ENCODE data around the gene IL1R2.
"Not testable (repeated sequence)": the region's sequence is repeated elsewhere in the genome, so short reads cannot be mapped to it uniquely, and the experiment has no call there.

The IL1R2 gene

GRCh38 chr2:102061962-102062795 is 70.4 kb downstream of the IL1R2 start:
- no peak for DNase-seq (ENCODE audit: low read depth)

GRCh38 chr2:102062802-102063201 is 71.0 kb downstream of the IL1R2 start:
- no peak for DNase-seq (ENCODE audit: low read depth)

GRCh38 chr2:102063487-102063911 is 71.7 kb downstream of the IL1R2 start:
- no peak for DNase-seq (ENCODE audit: low read depth)

- no peak for DNase-seq (ENCODE audit: low read depth)
These were observed 72.3 kb downstream of the IL1R2 start for GRCh38 chr2:102063941-102064678.

- DNase-seq (ENCODE audit: low read depth), result no peak
These were observed 73.2 kb downstream of the IL1R2 start for GRCh38 chr2:102064679-102065674.

- no peak for DNase-seq (ENCODE audit: low read depth)
These were observed 74.0 kb downstream of the IL1R2 start for GRCh38 chr2:102065675-102066252.

- no peak for DNase-seq (ENCODE audit: low read depth)
These were observed 74.8 kb downstream of the IL1R2 start for GRCh38 chr2:102066554-102066953.

GRCh38 chr2:102068126-102068525 is 76.4 kb downstream of the IL1R2 start:
- not testable (repeated sequence) for DNase-seq (ENCODE audit: low read depth)

GRCh38 chr2:102069311-102069974 is 77.7 kb downstream of the IL1R2 start:
- DNase-seq (ENCODE audit: low read depth), result no peak

GRCh38 chr2:102070058-102070642 is 78.4 kb downstream of the IL1R2 start:
- DNase-seq (ENCODE audit: low read depth), result no peak

- DNase-seq (ENCODE audit: low read depth), result no peak
These were observed 81.0 kb downstream of the IL1R2 start for GRCh38 chr2:102072741-102073140.

GRCh38 chr2:102073168-102073724 is 81.5 kb downstream of the IL1R2 start:
- no peak for DNase-seq (ENCODE audit: low read depth)

- DNase-seq (ENCODE audit: low read depth), result no peak
These were observed 82.5 kb downstream of the IL1R2 start for GRCh38 chr2:102074152-102074783.

GRCh38 chr2:102075479-102075878 is 83.7 kb downstream of the IL1R2 start:
- no peak for DNase-seq (ENCODE audit: low read depth)

- no peak for DNase-seq (ENCODE audit: low read depth)
These were observed 84.8 kb downstream of the IL1R2 start for GRCh38 chr2:102076512-102076911.

All from stimulated activated CD8-positive, alpha-beta memory T cell treated with anti-CD3 and anti-CD28 coated beads, Interleukin-12 subunit alpha, Interleukin-12 subunit beta, amount 100 ng/mL, for 4 hours (primary cell).